Endothelial cell of umbilical vein (primary cell): ENCODE results near the gene BNC2. TPM values are rescaled to one million over a fixed set of nuclear protein-coding genes. Genes with fewer than 3 reads are reported as not detected.

Experiments
- BruUV-seq: library from RNA; stranded (reverse); fragments of 400-500 nt; replicated peaks from 2 replicates; lab custom pipeline; 2021; lab: Mats Ljungman, UMichigan
- CTCF ChIA-PET: fragments of 300-600, 350-600 bp; sonication (Branson Sonifier 250); formaldehyde crosslinking; loops from one replicate; lab custom pipeline; 2021; ENCODE audit warnings: antibody characterized with exemption, inconsistent platforms; lab: Charles Lee
- POLR2A ChIA-PET: fragments of 300-600, 350-600 bp; sonication (Branson Sonifier 250); formaldehyde crosslinking; loops from one replicate; lab custom pipeline; 2021; ENCODE audit warnings: antibody characterized with exemption, inconsistent platforms; lab: Charles Lee
- DNase-seq: peaks from one replicate; pipeline ENCODE4 v3.0.0-alpha.2; 2011; ENCODE audit warnings: low read depth, low spot score
- FAIRE-seq: peaks from 2 replicates; lab custom pipeline; 2011; peaks lifted over from hg19 to GRCh38; lab: Jason Lieb, UNC
- H2AFZ ChIP-seq: 2 replicates; pipeline ENCODE4 v1.6.0; 2012; ENCODE audit warnings: low read depth, low read length, control low read depth, inconsistent platforms
- H3K27ac ChIP-seq: 2 replicates; pipeline ENCODE4 v1.5.1; 2011; ENCODE audit warnings: low read depth, mild to moderate bottlenecking, control low read depth, low read length, moderate library complexity; ENCODE audit not compliant: insufficient read depth
- H3K27me3 ChIP-seq, 2 experiments: 2 replicates each; pipeline versions ENCODE4 v1.6.0 to v1.6.1; 2011; ENCODE audit warnings: low read length in 2 of 2, mixed read lengths in 1 of 2; ENCODE audit not compliant: control insufficient read depth in 2 of 2, insufficient read depth in 2 of 2
- H3K36me3 ChIP-seq, 2 experiments: 2 replicates in 1 of 2; 3 replicates in 1 of 2; pipeline ENCODE4 v1.5.1; 2011; ENCODE audit warnings: low read length in 2 of 2, mild to moderate bottlenecking in 1 of 2, moderate library complexity in 1 of 2; ENCODE audit not compliant: control insufficient read depth in 2 of 2, insufficient read depth in 2 of 2; ENCODE audit errors: extremely low read depth in 1 of 2
- H3K4me1 ChIP-seq: 3 replicates; pipeline ENCODE4 v1.5.1; 2011; ENCODE audit warnings: mild to moderate bottlenecking, low read length; ENCODE audit not compliant: control insufficient read depth, insufficient read depth; ENCODE audit errors: extremely low read depth
- H3K4me2 ChIP-seq: 2 replicates; pipeline ENCODE4 v1.6.1; 2011; ENCODE audit warnings: low read length, control low read depth, mixed read lengths; ENCODE audit not compliant: insufficient read depth
- H3K4me3 ChIP-seq, 3 experiments: fragments of 200-600 bp in 1 of 3; sonication (generic), shearing (Covaris generic) in 1 of 3; replicated peaks in 1 of 3; 2 replicates each; pipeline ENCODE4 v1.5.1; 2011 to 2016; ENCODE audit warnings: control low read depth in 3 of 3, low read length in 3 of 3, mild to moderate bottlenecking in 2 of 3, inconsistent platforms in 1 of 3, low read depth in 1 of 3, moderate library complexity in 1 of 3; ENCODE audit not compliant: insufficient read depth in 1 of 3
- H3K79me2 ChIP-seq: 2 replicates; pipeline ENCODE4 v1.6.0; 2012; ENCODE audit warnings: low read length, inconsistent platforms; ENCODE audit not compliant: control insufficient read depth, insufficient read depth
- H3K9ac ChIP-seq: replicated peaks from 2 replicates; pipeline ENCODE3; 2011; ENCODE audit warnings: low read length, control low read depth; ENCODE audit not compliant: insufficient read depth; ENCODE audit errors: extremely low read depth
- H3K9me1 ChIP-seq: replicated peaks from 3 replicates; pipeline ENCODE4 v1.6.0; 2011; ENCODE audit warnings: mild to moderate bottlenecking, low read length; ENCODE audit not compliant: control insufficient read depth, insufficient read depth; ENCODE audit errors: extremely low read depth
- H3K9me3 ChIP-seq: replicated peaks from 2 replicates; pipeline ENCODE4 v1.5.1; 2012; ENCODE audit warnings: low read length, inconsistent platforms; ENCODE audit not compliant: control insufficient read depth, insufficient read depth
- H4K20me1 ChIP-seq: replicated peaks from 2 replicates; pipeline ENCODE3; 2011; ENCODE audit warnings: mild to moderate bottlenecking, low read length; ENCODE audit not compliant: control insufficient read depth, insufficient read depth; ENCODE audit errors: extremely low read depth
- CTCF ChIP-seq, 2 donors: IDR thresholded peaks; 1 replicate in 1 of 2; 2 replicates in 1 of 2; pipeline ENCODE4 v1.5.1; 2011; ENCODE audit warnings: low read length in 2 of 2, mild to moderate bottlenecking in 2 of 2, moderate library complexity in 2 of 2, control low read depth in 1 of 2, inconsistent platforms in 1 of 2, low read depth in 1 of 2; ENCODE audit not compliant: insufficient read depth in 1 of 2; ENCODE audit errors: extremely low read depth in 1 of 2
- EZH2 ChIP-seq: IDR thresholded peaks from 2 replicates; pipeline ENCODE4 v1.6.1; 2012; ENCODE audit warnings: borderline replicate concordance, low read depth, mild to moderate bottlenecking, moderate library complexity, low read length, inconsistent platforms; ENCODE audit not compliant: severe bottlenecking
- FOS ChIP-seq: IDR thresholded peaks from 2 replicates; pipeline ENCODE4 v1.6.1; 2011; ENCODE audit warnings: mild to moderate bottlenecking, low read length, moderate library complexity, borderline replicate concordance; ENCODE audit not compliant: insufficient read depth
- GATA2 ChIP-seq: IDR thresholded peaks from 2 replicates; pipeline ENCODE4 v1.7.0; 2011; ENCODE audit warnings: low read depth, mild to moderate bottlenecking, moderate library complexity, mixed read lengths, low read length; ENCODE audit not compliant: insufficient read length, insufficient read depth
- JUN ChIP-seq: IDR thresholded peaks from 2 replicates; pipeline ENCODE4 v1.6.1; 2011; ENCODE audit warnings: borderline replicate concordance, low read depth; ENCODE audit not compliant: insufficient read length, insufficient read depth
- MAX ChIP-seq: IDR thresholded peaks from 2 replicates; pipeline ENCODE4 v1.6.1; 2011; ENCODE audit not compliant: insufficient read depth, insufficient read length
- MYC ChIP-seq: IDR thresholded peaks from one replicate; pipeline ENCODE4 v1.6.1; 2011; ENCODE audit warnings: mild to moderate bottlenecking, low read depth, low read length
- POLR2A ChIP-seq: IDR thresholded peaks from 2 replicates; pipeline ENCODE4 v1.6.1; 2012; ENCODE audit warnings: low read depth, mild to moderate bottlenecking, control low read depth, low read length
- POLR2AphosphoS5 ChIP-seq: IDR thresholded peaks from 2 replicates; pipeline ENCODE4 v1.6.1; 2012; ENCODE audit warnings: low read depth, mild to moderate bottlenecking, control low read depth, low read length, moderate library complexity; ENCODE audit not compliant: insufficient read depth
- dilution Hi-C: fragments of 300-500 bp; cut with MboI; formaldehyde crosslinking; loops from one replicate; pipeline ENCODE4 v1.15.0; 2019; ENCODE audit warnings: low sequenced_read_pairs; ENCODE audit not compliant: extremely low pct_ligation_motif_present
- intact Hi-C: fragments of 100-400 bp; cut with micrococcal nuclease; formaldehyde crosslinking; loops from one replicate; pipeline ENCODE4 v1.10.0; 2022
- polyA plus RNA-seq, 4 experiments: library from polyadenylated mRNA; depleted of rRNA in 3 of 4; stranded (reverse) in 3 of 4; unstranded in 1 of 4; fragments of >200 nt; gene quantifications; 2 replicates each; pipeline versions ENCODE4 v1.2.1 to v1.2.3, GENCODE V29; 2011 to 2012; ENCODE audit warnings: missing spikeins in 1 of 4
- total RNA-seq: library from RNA; stranded (reverse); gene quantifications from 2 replicates; pipeline ENCODE4 v1.2.3, GENCODE V29; 2021

BNC2 gene
- total and polyA plus RNA-seq, 2 donors (not counting 3 experiments of a cell fraction or from before 2014, with no cell fraction given): 12.1 to 34.3 TPM

- H3K79me2 ChIP-seq: peaks cover 27% of the 10 kb centered on the region
- dilution Hi-C loops: no loop called here
- no peaks in the 10 kb centered on the region for H3K27me3 ChIP-seq
- intact Hi-C loops: no loop called here
- no TSS peak for BruUV-seq
- CTCF ChIA-PET: no interaction called here
- peaks cover 0 to 3% of the 10 kb centered on the region in 2 experiments for H3K36me3 ChIP-seq
- FAIRE-seq (no peak), DNase-seq (no peak)
- TF ChIP-seq JUN (no peak), MAX (no peak), POLR2AphosphoS5 (no peak), GATA2 (no peak)
- H3K9me1 ChIP-seq: no peaks in the 10 kb centered on the region
- H3K4me3 ChIP-seq: no peak overlapping the region
- H3K9ac ChIP-seq: no peak overlapping the region
- POLR2A ChIA-PET: no interaction called here
- no peaks in the 10 kb centered on the region for H3K9me3 ChIP-seq
- H4K20me1 ChIP-seq: no peaks in the 10 kb centered on the region
- no peak overlapping the region for H2AFZ ChIP-seq
- no peaks in the 10 kb centered on the region for H3K4me1 ChIP-seq
- H3K27ac ChIP-seq: no peak overlapping the region
- no peak overlapping the region for H3K4me2 ChIP-seq
Observed at GRCh38 chr9:16675131-16675530, 195.3 kb downstream of the BNC2 start.

- intact Hi-C loops (no loop called here), dilution Hi-C loops (no loop called here)
- BruUV-seq: no TSS peak
- no peak for DNase-seq
- Histone ChIP-seq H3K4me3 (no peak overlapping the region), H3K79me2 (peaks cover 25% of the 10 kb centered on the region), H2AFZ (no peak overlapping the region), H3K27me3 (no peaks in the 10 kb centered on the region), H3K36me3 (no peaks in the 10 kb centered on the region), H3K9me1 (no peaks in the 10 kb centered on the region), H3K9me3 (no peaks in the 10 kb centered on the region), H3K9ac (no peak overlapping the region), H3K4me2 (no peak overlapping the region), H4K20me1 (no peaks in the 10 kb centered on the region), H3K27ac (no peak overlapping the region), H3K4me1 (no peaks in the 10 kb centered on the region)
- TF ChIP-seq FOS (no peak), EZH2 (no peak), CTCF (IDR thresholded peaks at IDR 0.05; ENCODE audit: extremely low read depth in 1 of 2, insufficient read depth in 1 of 2, low read depth in 1 of 2, low read length in 2 of 2) (no peak), JUN (no peak), MYC (no peak), MAX (no peak), GATA2 (no peak), POLR2A (no peak), POLR2AphosphoS5 (no peak)
- ChIA-PET POLR2A (no interaction called here), CTCF (no interaction called here)
- FAIRE-seq: no peak
Observed at GRCh38 chr9:16673171-16673570, 197.3 kb downstream of the BNC2 start.
